Measurements from ENCODE around the gene MX1.

The MX1 gene

GRCh38 chr21:41398251-41398650, 27.8 kb upstream of the MX1 start:
- TF ChIP-seq CTCF (IDR thresholded peaks at IDR 0.05; ENCODE audit: low read depth, low read length, missing control alignments) = no peak

GRCh38 chr21:41398831-41399230, 27.2 kb upstream of the MX1 start:
- no peak for DNase-seq (ENCODE audit: extremely low read depth, low read depth)
- no peak overlapping the region for H3K4me3 ChIP-seq (replicated peaks; ENCODE audit: low read depth, low read length)
- no peak for TF ChIP-seq CTCF (IDR thresholded peaks at IDR 0.05; ENCODE audit: low read depth, low read length, missing control alignments)

More at GRCh38 chr21:41398251-41398650, 27.8 kb upstream of the MX1 start:
- H3K4me3 ChIP-seq (replicated peaks; ENCODE audit: low read depth, low read length) = no peak overlapping the region
- DNase-seq (ENCODE audit: extremely low read depth, low read depth) = no peak

- H3K4me3 ChIP-seq (replicated peaks; ENCODE audit: low read depth, low read length) = no peak overlapping the region
- TF ChIP-seq CTCF (IDR thresholded peaks at IDR 0.05; ENCODE audit: low read depth, low read length, missing control alignments) = no peak
- DNase-seq (ENCODE audit: extremely low read depth, low read depth) = no peak
Measured at GRCh38 chr21:41399246-41399800, 26.7 kb upstream of the MX1 start.

GRCh38 chr21:41402231-41402630, 23.8 kb upstream of the MX1 start:
- no peak for DNase-seq (ENCODE audit: extremely low read depth, low read depth)
- H3K4me3 ChIP-seq (replicated peaks; ENCODE audit: low read depth, low read length) = no peak overlapping the region
- TF ChIP-seq CTCF (IDR thresholded peaks at IDR 0.05; ENCODE audit: low read depth, low read length, missing control alignments) = no peak

GRCh38 chr21:41402796-41403195, 23.2 kb upstream of the MX1 start:
- DNase-seq (ENCODE audit: extremely low read depth, low read depth) = no peak
- H3K4me3 ChIP-seq (replicated peaks; ENCODE audit: low read depth, low read length) = no peak overlapping the region
- TF ChIP-seq CTCF (IDR thresholded peaks at IDR 0.05; ENCODE audit: low read depth, low read length, missing control alignments) = no peak

- H3K4me3 ChIP-seq (replicated peaks; ENCODE audit: low read depth, low read length) = no peak overlapping the region
- no peak for DNase-seq (ENCODE audit: extremely low read depth, low read depth)
- no peak for TF ChIP-seq CTCF (IDR thresholded peaks at IDR 0.05; ENCODE audit: low read depth, low read length, missing control alignments)
Measured at GRCh38 chr21:41403331-41403730, 22.7 kb upstream of the MX1 start.

- no peak overlapping the region for H3K4me3 ChIP-seq (replicated peaks; ENCODE audit: low read depth, low read length)
- TF ChIP-seq CTCF (IDR thresholded peaks at IDR 0.05; ENCODE audit: low read depth, low read length, missing control alignments) = no peak
- no peak for DNase-seq (ENCODE audit: extremely low read depth, low read depth)
Measured at GRCh38 chr21:41403966-41404365, 22.1 kb upstream of the MX1 start.

All from HFF-Myc (cell line).